K562 (cell line): ENCODE results near the gene CCR7. TPM values are rescaled to one million over a fixed set of nuclear protein-coding genes. Genes with fewer than 3 reads are reported as not detected.

Source experiments
- ATAC-seq: fragments of 200-7000 bp; cut with Tn5 transposase; 3 replicates; pipeline ENCODE4 v1.9.1; 2020; ENCODE audit warnings: moderate library complexity
- BruUV-seq: library from RNA; stranded (reverse); fragments of 400-500 nt; replicated peaks from 2 replicates; lab custom pipeline; 2021; lab: Mats Ljungman, UMichigan
- CTCF ChIA-PET: fragments of 300-600 bp; formaldehyde crosslinking; extraction: SDS; loops from one replicate; lab custom pipeline; 2021; ENCODE audit warnings: low intra/inter-chr PET ratio; lab: Yijun Ruan, JAX
- POLR2A ChIA-PET: fragments of 300-600, 350-650 bp; sonication (Branson Sonifier 250); formaldehyde crosslinking; extraction: SDS; loops from one replicate; lab custom pipeline; 2021; ENCODE audit warnings: antibody characterized with exemption, inconsistent platforms; lab: Yijun Ruan, JAX
- DNase-seq, 4 experiments: peaks; one replicate each; pipeline versions ENCODE4 v3.0.0 to v3.0.0-alpha.2; 2011 to 2018; ENCODE audit warnings: low spot score in 3 of 4, mixed read lengths in 3 of 4; ENCODE audit errors: extremely low read depth in 1 of 4
- FAIRE-seq: peaks from 2 replicates; lab custom pipeline; 2011; peaks lifted over from hg19 to GRCh38; lab: Jason Lieb, UNC
- H2AFZ ChIP-seq: 2 replicates; pipeline ENCODE4 v1.6.0; 2011; ENCODE audit warnings: low read depth, low read length, control low read depth, inconsistent platforms
- H3K27ac ChIP-seq: fragments of 200-600 bp; 3 replicates; pipeline ENCODE4 v1.8.0; 2011; ENCODE audit warnings: low read depth, mild to moderate bottlenecking, control low read depth, inconsistent platforms, low read length, moderate library complexity, mixed read lengths; ENCODE audit errors: extremely low read depth
- H3K27me3 ChIP-seq, 2 experiments: fragments of 300-600 bp in 1 of 2; 2 replicates in 1 of 2; 3 replicates in 1 of 2; pipeline versions ENCODE4 v1.6.0 to v1.8.0; 2011; ENCODE audit warnings: inconsistent platforms in 2 of 2, low read length in 2 of 2, mild to moderate bottlenecking in 1 of 2, mixed read lengths in 1 of 2, moderate library complexity in 1 of 2; ENCODE audit not compliant: control insufficient read depth in 2 of 2, insufficient read depth in 2 of 2
- H3K36me3 ChIP-seq: fragments of 300-600 bp; 3 replicates; pipeline ENCODE4 v1.8.0; 2011; ENCODE audit warnings: mild to moderate bottlenecking, low read length, inconsistent platforms; ENCODE audit not compliant: control insufficient read depth, insufficient read depth
- H3K4me1 ChIP-seq, 2 experiments: fragments of 200-600 bp in 1 of 2; replicated peaks in 1 of 2; 2 replicates in 1 of 2; 3 replicates in 1 of 2; pipeline versions ENCODE4 v1.5.1 to v1.8.0; 2011; ENCODE audit warnings: inconsistent platforms in 2 of 2, low read length in 2 of 2, mild to moderate bottlenecking in 1 of 2, mixed read lengths in 1 of 2, moderate library complexity in 1 of 2; ENCODE audit not compliant: control insufficient read depth in 2 of 2, insufficient read depth in 2 of 2
- H3K4me2 ChIP-seq: 2 replicates; pipeline ENCODE4 v1.6.1; 2011; ENCODE audit warnings: low read length, control low read depth, inconsistent platforms, mixed read lengths; ENCODE audit not compliant: insufficient read depth
- H3K4me3 ChIP-seq: fragments of 200-600 bp; sonication (generic), shearing (Covaris generic); 2 replicates; pipeline ENCODE4 v1.5.1; 2016; ENCODE audit warnings: control low read depth, inconsistent platforms
- H3K79me2 ChIP-seq: fragments of 200-600 bp; 3 replicates; pipeline ENCODE4 v1.8.0; 2011; ENCODE audit warnings: low read length, inconsistent platforms; ENCODE audit not compliant: control insufficient read depth, insufficient read depth
- H3K9ac ChIP-seq, 2 experiments: 2 replicates each; pipeline versions ENCODE4 v1.6.0 to v1.6.1; 2011; ENCODE audit warnings: low read depth in 2 of 2, low read length in 2 of 2, control low read depth in 1 of 2, inconsistent platforms in 1 of 2, mild to moderate bottlenecking in 1 of 2, mixed read lengths in 1 of 2; ENCODE audit not compliant: insufficient read depth in 1 of 2
- H3K9me1 ChIP-seq: one replicate; pipeline ENCODE4 v1.6.0; 2011; ENCODE audit warnings: inconsistent platforms, mild to moderate bottlenecking, low read length, moderate library complexity; ENCODE audit not compliant: control insufficient read depth, insufficient read depth
- H3K9me3 ChIP-seq: replicated peaks from 2 replicates; pipeline ENCODE4 v1.5.1; 2011; ENCODE audit warnings: low read depth, low read length, inconsistent platforms; ENCODE audit not compliant: control insufficient read depth, insufficient read depth
- H4K20me1 ChIP-seq: replicated peaks from 2 replicates; pipeline ENCODE4 v1.6.1; 2011; ENCODE audit warnings: low read length, inconsistent platforms, mixed read lengths; ENCODE audit not compliant: control insufficient read depth, insufficient read depth
- FOXA3 ChIP-seq, 2 experiments: fragments of 450-650 bp in 1 of 2; sonication (generic) in 1 of 2; formaldehyde crosslinking; IDR thresholded peaks in 1 of 2; conservative IDR thresholded peaks in 1 of 2; 2 replicates each; pipeline versions ENCODE4 v1.4.0 to v1.8.0; 2020 to 2022; ENCODE audit warnings: mild to moderate bottlenecking in 2 of 2, missing genetic modification reagents in 1 of 2
- HBP1 ChIP-seq: fragments of 450-650 bp; formaldehyde crosslinking; IDR thresholded peaks from 2 replicates; pipeline ENCODE4 v1.4.0; 2022; ENCODE audit warnings: missing genetic modification characterization
- HDAC2 ChIP-seq: fragments of 450-650 bp; IDR thresholded peaks from 2 replicates; pipeline ENCODE4 v1.6.1; 2016; ENCODE audit warnings: mild to moderate bottlenecking
- HMGN3 ChIP-seq: IDR thresholded peaks from 2 replicates; pipeline ENCODE4 v1.6.1; 2011; ENCODE audit warnings: borderline replicate concordance, low read depth, mild to moderate bottlenecking, mixed read lengths, low read length; ENCODE audit not compliant: insufficient read length; ENCODE audit errors: extremely low read depth
- NCOR1 ChIP-seq: fragments of 450-650 bp; IDR thresholded peaks from 2 replicates; pipeline ENCODE4 v1.6.1; 2016; ENCODE audit warnings: mild to moderate bottlenecking, moderate library complexity
- PTTG1 ChIP-seq: fragments of 450-650 bp; IDR thresholded peaks from 2 replicates; pipeline ENCODE4 v1.6.1; 2016; ENCODE audit warnings: low read depth, mild to moderate bottlenecking, missing genetic modification characterization, missing compliant biosample characterization
- U2AF1 ChIP-seq: fragments of 200-400 bp; formaldehyde crosslinking; optimal IDR thresholded peaks from 2 replicates; pipeline ENCODE3; 2017; ENCODE audit warnings: mild to moderate bottlenecking, low read depth, low read length, moderate library complexity
- ZNF232 ChIP-seq: sonication (generic); formaldehyde crosslinking; IDR thresholded peaks from 2 replicates; pipeline ENCODE4 v1.8.0; 2022; ENCODE audit warnings: mild to moderate bottlenecking, missing genetic modification reagents
- WGBS: fragments of 100-300 bp; shearing (Covaris generic); methylation state at CpG from one replicate; pipeline ENCODE4 v1.1.6; 2016; ENCODE audit warnings: low coverage, mixed read lengths; ENCODE audit not compliant: insufficient coverage; ENCODE audit errors: missing lambda C conversion rate; 5-methylcytosine and 5-hydroxymethylcytosine counted together
- in situ Hi-C: fragments of 300-500 bp; cut with MboI; formaldehyde crosslinking; loops from 4 replicates; pipeline ENCODE4 v1.15.0; 2018; ENCODE audit warnings: inconsistent platforms, mixed read lengths
- intact Hi-C: fragments of 100-400 bp; cut with micrococcal nuclease; formaldehyde crosslinking; loops from 2 replicates; pipeline ENCODE4 v1.14.2; 2022
- polyA plus RNA-seq, 8 experiments: library from polyadenylated mRNA; depleted of rRNA in 4 of 8; stranded (reverse) in 5 of 8; unstranded in 3 of 8; fragments of >200 nt; fragmentation: Nextera tagmentation in 2 of 8; fragmentation: Illumina TruSeq in 1 of 8; extraction: Ambion mirVana in 2 of 8; extraction: Trizol in 1 of 8; gene quantifications; 2 replicates each; pipeline versions ENCODE4 v1.2.1 to v1.2.3, GENCODE V29; 2011 to 2014; ENCODE audit warnings: inconsistent platforms in 1 of 8, missing spikeins in 1 of 8
- total RNA-seq, 7 experiments: library from RNA; depleted of rRNA in 6 of 7; stranded (reverse); fragments of >200 nt in 6 of 7; fragmentation: Illumina TruSeq in 2 of 7; extraction: Trizol in 2 of 7; gene quantifications; 2 replicates each; pipeline versions ENCODE4 v1.2.1 to v1.2.3, GENCODE V29; 2011 to 2021; ENCODE audit warnings: low replicate concordance in 1 of 7

Gene CCR7
- total and polyA plus RNA-seq, 9 of the 15 experiments (the other 6 are each of a cell fraction or from before 2014, with no cell fraction given) = 0.14 to 1.4 (median 0.56) TPM

DNA sequence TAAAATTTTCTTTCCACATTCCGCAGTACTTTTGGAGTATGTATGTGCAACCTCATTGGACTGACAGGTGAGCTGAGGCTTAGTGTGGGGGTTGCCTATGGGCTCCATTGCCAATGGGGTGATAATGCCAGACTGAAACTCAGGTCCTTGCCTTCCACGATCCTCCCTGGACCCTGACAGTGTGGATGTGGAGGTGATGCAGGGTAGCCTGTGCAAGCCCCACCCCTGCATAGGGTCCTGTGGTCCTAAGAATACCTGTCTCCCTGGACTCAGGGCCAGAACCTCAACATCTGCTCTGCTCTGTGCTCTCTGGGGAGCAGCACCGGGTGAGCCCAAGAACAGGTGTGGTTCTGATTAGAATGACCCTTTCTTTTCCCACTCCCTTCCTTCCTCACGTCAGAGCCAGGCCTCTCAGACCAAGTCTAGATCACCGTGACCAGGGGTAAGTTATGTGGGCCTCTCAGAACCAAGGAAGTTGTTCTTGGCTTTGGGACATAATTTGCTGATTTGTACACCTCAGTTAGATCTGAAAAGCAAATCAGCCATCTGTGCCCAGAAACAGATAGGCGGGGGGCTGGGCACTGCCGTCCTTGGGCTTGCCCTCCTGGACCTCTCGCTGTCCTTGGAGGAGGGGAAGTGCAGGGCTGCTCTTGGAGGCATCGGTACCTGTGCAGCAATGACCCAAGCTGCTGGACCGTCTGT, 55.5 kb downstream of the CCR7 start:
- ChIA-PET POLR2A (no interaction called here), CTCF (no interaction called here)
- TF ChIP-seq HMGN3 (no peak), NCOR1 (no peak), HDAC2 (no peak), PTTG1 (tag) (no peak), U2AF1 (no peak), FOXA3 (CRISPR knock-in tag; conservative IDR thresholded peaks at IDR 0.05 in 1 of 2, IDR thresholded peaks at IDR 0.05 in 1 of 2) (no peak), HBP1 (CRISPR knock-in tag) (no peak), ZNF232 (CRISPR knock-in tag) (no peak)
- H3K36me3 ChIP-seq = no peaks in the 10 kb centered on the region
- H3K4me2 ChIP-seq = no peak overlapping the region
- H3K4me1 ChIP-seq = peaks cover 8 to 17% of the 10 kb centered on the region in 2 experiments; a peak in 4 of 5 replicates
- H3K9me1 ChIP-seq = no peaks in the 10 kb centered on the region
- no peaks in the 10 kb centered on the region for H3K9me3 ChIP-seq
- FAIRE-seq (no peak), DNase-seq (no peak), ATAC-seq (no peak)
- in situ Hi-C loops = no loop called here
- H3K79me2 ChIP-seq = no peaks in the 10 kb centered on the region
- 77% methylated on average over 10 of the region's 10 CpGs for WGBS
- no peak overlapping the region for H3K27ac ChIP-seq
- no peak overlapping the region for H3K4me3 ChIP-seq
- intact Hi-C loops = no loop called here
- H2AFZ ChIP-seq = 0 out of 2 replicates have a peak overlapping the region, but pooled peaks have one; percentile 39
- no TSS peak for BruUV-seq
- H4K20me1 ChIP-seq = no peaks in the 10 kb centered on the region
- no peaks in the 10 kb centered on the region for H3K27me3 ChIP-seq
- peak overlapping the region in 1 of 2 experiments; percentile 48; a peak in 1 of 4 replicates for H3K9ac ChIP-seq
